ENCODE measurements around the gene LLGL1.

The LLGL1 gene

DNA sequence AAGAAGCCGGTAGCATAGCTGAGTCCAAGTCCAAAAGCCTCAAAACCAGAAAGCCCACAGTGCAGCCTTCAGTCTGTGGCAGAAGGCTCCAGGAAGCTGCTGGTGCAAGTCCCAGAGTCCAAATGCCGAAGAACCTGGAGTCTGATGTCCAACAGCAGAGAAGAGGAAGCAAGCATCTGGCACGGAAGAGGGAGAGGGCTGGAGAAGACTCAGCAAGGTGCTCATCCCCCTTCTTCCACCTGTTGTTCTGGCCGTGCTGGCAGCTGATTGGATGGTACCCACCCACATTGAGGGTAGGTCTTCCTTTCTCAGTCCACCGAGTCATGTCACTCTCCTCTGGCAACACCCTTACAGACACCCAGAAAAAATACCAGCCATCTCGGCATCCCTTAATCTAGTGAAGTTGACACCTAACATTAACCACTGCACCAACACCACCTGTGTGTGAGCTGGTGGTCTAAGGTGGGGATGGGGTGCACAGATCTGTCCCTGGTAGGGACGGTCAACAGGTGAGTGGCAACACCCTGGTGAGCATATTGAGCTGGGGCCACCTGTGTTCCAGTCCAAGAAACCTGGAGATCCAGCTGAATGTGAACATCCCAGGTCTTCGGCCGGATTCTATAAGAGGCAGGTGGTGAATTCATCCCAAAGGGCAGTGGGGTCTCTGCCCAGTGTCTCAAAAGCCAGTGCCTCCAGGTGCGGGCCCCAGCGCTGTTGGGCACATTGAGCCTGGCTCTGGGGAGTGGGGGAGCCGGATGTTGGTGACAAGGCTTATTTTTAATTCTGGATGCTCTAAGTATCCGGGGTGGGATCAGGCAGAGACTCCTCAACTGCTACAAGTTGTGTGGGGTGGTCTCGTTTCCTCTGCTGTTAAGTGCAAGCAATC, 44.9 kb downstream of the LLGL1 start:
- DNase-seq (ENCODE audit: low read depth in 2 of 2) = no peak

DNA sequence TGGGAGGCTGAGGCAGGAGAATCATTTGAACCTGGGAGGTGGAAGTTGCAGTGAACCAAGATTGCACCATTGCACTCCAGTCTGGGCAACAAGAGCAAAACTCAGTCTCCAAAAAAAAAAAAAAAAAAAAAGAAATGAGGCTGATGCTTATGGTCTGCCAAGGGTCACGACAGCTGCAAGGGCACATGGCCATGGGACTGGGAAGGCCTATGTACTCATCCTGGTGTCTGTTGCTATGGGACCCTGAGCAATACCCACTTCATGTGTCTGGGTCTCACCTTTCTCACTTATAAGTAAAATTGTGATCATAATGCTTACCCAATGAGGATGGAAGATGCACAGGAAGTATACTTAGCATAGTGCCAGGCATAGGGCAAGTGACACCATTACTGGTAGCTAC, 51.6 kb downstream of the LLGL1 start:
- no peak for DNase-seq (ENCODE audit: low read depth in 2 of 2)

DNA sequence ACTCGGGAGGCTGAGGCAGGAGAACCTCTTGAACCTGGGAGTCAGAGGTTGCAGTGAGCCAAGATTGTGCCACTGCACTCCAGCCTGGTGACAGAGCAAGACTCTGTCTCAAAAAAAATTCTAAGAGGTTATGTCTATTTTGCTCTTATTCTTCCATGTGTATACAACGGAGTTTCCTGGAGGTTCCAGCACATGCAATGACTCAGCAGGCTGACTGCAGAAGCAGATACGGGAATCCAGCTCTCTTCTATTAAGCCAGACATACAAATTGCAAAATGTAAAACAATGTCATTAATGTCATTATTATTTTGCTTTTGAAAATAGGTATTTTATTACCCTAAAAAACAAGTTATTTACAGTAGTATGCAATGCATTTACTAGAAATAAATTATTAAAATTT, 53.4 kb downstream of the LLGL1 start:
- no peak for DNase-seq (ENCODE audit: low read depth in 2 of 2)

DNA sequence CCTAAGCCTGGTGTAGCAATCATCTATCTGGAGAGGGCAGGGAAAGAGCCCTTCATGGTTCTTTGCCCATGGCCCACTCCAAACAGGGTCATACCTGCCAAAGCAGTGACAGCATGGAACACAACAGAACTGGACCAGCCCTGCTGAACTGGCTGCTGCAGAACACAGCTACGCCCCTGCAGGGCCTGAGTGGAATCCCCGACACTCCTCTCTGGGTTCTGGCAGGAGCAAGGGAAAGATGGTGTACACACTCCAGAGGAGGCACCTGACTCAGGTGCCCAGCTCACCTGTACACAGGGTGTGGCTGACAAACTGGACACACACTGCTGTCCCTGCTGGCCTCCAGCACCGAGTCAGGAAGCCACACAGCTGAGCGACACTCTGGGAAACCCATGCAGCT, 54.8 kb downstream of the LLGL1 start:
- DNase-seq (ENCODE audit: low read depth in 2 of 2) = no peak

DNA sequence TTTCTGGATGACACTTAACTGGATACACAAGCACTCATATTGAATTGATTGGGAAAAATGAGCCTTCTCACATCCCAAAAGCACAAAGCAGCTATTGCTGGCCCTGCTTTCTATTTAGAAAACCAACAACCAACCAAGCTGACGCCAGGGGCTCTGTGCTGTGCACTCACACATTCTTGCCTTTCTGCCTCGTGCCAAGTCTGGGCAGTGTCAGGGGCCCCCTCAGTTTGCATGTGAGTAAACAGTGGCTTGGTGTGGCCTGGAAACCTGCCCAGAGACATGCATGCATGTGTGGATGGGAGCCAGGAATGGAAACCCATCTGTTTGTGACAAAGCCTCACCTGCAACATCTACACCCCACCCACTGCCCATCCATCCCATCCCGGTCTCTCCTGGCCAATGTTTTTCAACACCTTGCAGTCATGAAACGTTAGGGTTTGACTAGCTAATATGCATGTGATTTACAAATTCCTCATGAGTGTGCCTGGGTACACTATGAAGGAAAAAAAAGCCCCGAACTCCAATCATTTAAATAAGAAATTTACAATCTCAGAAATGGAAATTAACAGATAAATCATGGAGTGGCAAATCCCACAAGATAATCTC, 55.4 kb downstream of the LLGL1 start:
- DNase-seq (ENCODE audit: low read depth in 2 of 2) = no peak

DNA sequence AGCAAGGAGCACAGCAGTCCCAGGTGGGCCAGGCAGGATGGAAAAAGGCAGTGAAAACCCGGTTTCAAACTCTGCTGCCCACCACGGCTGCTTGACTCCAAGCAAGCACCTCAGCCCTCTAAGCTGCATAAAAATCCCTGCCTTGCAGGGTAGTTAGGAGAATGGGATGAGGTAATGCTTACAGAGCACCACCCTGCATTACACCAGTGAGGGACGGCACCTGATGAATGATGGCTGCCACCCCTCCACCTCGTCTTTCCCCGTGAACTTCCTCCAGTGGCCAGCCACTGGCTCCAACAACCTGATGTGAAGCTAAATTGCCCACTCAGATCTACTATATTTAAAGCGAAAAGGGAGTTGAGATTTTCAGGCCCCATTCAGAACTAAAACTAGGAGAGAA, 56.4 kb downstream of the LLGL1 start:
- no peak for DNase-seq (ENCODE audit: low read depth in 2 of 2)

DNA sequence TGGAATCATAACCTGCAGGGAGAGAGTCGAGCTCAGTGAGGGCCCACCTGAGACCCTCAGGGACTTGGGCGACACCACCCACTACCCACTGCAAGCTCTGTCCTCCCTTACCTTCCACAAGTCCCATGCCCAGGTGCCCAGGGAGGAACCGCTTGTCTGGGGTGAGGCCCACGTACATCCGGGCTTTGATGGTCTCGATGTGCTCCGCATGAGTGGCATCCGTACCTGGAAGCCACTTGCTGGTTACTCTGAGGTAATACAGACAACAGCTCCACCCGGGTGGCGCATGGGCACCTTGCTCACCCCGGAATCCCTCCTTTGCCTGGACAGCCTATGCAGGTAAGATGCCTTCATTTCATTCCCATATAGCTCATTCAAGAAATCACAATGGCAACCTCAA, 59.9 kb downstream of the LLGL1 start:
- no peak for DNase-seq (ENCODE audit: low read depth in 2 of 2)

DNA sequence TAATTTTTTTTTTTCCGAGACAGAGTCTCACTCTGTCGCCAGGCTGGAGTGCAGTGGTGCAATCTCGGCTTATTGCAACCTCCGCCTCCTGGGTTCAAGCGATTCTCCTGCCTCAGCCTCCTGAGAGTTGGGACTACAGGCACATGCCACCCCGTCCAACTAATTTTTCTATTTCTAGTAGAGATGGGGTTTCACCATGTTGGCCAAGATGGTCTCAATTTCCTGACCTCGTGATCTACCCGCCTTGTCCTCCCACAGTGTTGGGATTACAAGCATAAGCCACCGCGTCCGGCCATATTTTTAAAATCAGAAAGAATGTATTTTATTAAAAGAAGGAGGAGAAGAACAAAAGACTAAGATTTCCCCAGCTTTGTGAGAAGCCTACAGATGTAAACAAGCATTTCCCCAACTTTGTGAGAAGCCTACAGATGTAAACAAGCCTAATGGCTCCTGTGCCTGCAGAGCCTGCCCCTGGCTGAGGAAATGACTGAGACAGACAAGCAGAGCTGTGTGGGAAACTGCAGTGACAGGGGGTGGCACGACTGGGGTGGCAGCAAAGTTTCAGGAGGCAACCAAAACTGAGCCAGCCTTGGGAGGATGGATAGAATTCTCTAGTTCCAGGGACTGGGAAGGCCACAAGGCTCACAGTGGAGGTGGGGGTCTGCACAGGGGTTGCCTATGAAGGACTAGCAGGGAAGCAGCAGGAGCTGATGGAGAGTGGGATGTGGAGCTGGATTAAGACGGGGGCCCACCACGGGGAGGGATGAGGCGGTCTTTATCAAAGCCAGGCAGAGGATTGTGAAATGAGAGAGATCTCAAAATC, 66.5 kb downstream of the LLGL1 start:
- no peak for DNase-seq (ENCODE audit: low read depth in 2 of 2)
